GM21723 (cell line): Measurements from ENCODE around the gene TMEM183A.

Experiments
- ATAC-seq: cut with Tn5 transposase; IDR thresholded peaks from one replicate; pipeline ENCODE4 v1.9.1; 2021; ENCODE audit warnings: mild to moderate bottlenecking, moderate library complexity; ENCODE audit not compliant: unreplicated experiment

Gene TMEM183A

GRCh38 chr1:203044546-203045250, 37.5 kb downstream of the TMEM183A start:
- no peak for ATAC-seq

DNA sequence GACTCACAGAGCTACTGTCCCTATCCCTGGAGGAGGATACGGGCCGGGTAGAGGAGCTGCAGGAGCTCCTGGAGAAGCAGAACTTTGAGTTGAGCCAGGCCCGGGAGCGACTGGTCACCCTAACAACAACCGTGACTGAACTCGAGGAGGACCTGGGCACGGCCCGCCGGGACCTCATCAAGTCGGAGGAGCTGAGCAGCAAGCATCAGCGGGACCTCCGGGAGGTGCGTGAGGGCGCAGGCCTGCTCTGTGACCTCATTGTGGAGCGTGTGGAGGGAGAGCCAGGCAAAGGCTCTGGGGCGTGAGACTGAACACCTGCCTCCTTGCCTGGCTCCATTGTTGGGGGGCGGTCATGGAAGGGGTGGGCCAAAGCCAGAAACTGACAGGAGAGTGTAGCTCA, 38.2 kb downstream of the TMEM183A start:
- ATAC-seq: no peak

DNA sequence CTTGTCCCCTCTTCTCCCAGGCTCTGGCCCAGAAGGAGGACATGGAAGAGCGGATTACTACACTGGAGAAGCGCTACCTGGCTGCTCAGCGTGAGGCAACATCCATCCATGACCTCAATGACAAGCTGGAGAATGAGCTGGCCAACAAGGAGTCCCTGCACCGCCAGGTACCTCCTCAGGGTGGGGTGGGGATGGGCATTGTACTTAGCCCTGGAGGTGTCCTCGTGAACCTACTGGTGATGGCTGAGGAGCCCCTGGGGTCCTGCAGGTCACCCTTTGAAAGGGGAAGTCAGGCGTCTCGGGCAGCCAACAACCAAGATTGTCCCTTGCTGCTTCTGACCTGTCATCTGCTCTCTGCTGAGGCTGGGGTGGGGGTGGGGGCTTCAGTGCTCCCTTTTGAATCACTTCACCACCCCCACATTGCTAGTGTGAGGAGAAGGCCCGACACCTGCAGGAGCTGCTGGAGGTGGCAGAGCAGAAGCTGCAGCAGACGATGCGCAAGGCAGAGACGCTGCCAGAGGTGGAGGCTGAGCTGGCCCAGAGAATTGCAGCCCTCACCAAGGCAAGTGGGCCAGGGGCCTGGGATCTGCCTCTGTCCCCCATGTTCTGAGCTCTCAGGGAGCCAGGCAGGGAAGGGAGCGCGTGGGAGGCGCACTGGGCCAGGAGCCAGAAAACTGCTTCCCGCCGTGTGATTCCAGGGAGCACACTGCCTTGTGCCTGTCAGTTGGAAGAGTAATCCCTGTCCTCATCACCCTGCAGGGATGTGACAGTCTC, 38.8 kb downstream of the TMEM183A start:
- ATAC-seq: no peak

DNA sequence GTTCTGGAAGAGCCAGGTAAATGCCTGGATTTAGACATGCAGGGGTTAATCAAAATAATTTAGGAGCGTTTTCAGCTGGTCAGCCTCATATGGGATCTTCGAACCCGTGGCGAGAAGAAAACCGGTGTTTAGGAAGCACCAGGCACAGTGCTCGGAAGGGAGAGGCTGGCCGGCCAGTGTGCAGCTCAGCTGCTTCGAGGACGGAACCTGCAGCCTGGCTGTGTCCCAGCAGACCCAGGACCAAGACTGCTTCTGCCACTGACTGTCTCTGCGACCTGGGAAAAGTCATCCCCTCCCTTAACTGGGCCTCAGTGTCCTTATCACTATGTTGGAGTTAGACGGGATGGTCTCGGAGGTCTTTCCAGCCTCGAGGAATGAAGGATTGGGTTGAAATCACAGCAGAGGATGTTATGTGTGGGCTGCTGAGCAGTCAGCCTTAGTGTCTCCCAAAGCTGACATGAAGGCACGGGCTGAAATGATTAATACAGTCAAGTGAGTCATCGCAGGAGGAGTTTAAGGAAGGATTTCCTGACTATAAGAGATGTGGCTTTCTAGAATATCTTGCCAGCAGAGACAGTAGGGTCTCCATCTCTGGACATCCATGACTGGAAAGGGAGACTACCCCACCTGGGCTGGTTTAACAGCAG, 39.9 kb downstream of the TMEM183A start:
- ATAC-seq: no peak

- ATAC-seq: no peak
These were observed 40.9 kb downstream of the TMEM183A start for GRCh38 chr1:203048086-203048485.

DNA sequence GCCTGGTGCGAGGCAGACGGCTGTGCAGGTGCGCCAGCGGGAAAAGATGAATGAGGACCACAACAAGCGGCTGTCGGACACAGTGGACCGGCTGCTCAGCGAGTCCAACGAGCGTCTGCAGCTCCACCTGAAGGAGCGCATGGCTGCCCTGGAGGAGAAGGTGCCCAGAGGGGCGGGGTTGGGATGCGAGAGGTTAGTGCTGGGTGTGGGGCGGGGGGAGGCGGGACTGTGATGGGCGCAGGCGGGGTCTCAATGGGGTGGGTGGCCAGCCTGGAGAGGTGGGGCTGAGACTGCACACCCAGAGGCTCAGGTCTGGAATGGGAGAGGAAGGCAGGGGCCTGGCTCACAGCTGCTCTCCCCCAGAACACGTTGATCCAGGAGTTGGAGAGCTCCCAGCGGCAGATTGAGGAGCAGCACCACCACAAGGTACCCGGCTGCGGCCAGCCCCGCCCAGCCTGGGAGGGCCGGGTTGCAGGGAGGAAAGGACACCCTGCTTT, 41.4 kb downstream of the TMEM183A start:
- ATAC-seq: no peak

DNA sequence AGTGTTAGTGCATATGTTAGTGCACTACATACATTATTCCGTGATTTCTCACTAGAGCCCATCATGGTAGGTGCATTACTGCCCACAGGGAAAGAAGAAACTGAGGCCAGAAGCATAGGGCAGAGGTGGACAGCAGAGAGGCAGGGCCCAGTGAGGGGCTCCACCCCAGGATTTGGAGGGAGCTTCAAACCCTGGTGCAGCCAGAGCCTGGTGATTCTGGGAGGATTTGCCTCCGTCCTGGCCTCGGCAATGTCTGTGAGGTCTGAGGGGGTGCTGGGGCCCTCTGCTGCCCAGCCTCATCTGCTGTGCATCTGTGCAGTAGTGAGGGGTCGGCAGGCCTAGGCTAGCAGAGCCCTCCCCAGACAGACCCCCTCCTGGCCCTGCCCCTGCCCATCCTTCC, 41.9 kb downstream of the TMEM183A start:
- ATAC-seq: no peak

DNA sequence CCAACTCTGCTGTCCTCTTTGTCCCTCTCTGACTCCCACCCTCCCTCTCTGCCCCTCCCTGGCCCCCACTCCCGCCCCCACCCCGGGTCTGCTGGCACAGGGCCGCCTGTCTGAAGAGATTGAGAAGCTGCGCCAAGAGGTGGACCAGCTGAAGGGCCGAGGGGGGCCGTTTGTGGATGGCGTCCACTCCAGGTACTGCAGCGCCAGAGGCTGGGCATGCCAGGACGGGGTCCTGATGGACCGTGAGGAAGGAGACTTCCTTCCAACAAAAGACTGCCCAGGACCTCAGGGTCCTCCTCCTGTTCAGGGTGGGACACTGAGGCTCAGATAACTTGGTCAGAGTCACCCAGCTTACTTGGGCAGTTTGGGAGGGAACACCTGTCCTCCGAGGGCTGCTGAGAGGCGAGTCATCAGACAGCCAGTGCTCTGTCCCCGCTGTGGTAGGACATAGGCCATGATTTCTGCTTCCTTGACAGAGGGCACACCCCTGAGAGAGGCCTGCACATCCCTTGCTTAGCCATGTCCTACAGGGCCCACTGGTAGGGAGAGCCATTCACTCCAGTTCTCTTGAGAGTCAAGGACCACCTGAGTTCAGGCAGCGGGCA, 42.5 kb downstream of the TMEM183A start:
- ATAC-seq: no peak

DNA sequence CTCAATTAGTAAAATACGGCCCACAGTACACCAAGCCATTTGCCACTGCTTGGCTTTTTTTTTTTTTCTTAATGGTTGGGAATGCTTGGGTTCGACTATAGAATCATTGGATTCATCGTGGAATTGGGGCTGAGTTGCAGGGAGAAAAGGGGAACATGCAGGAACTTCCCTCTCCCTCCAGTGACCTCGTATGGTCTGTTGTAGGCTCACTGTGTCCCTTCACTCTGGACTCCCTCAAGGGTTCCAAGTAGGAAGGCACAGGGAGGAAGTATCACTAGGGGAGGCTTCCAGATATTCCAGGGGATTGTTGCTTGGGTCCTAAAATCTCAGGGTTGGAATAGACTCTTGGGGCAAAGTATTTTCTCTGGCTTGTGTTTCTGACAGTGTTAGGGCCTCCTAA, 43.7 kb downstream of the TMEM183A start:
- no peak for ATAC-seq

- ATAC-seq: no peak
These were observed 44.7 kb downstream of the TMEM183A start for GRCh38 chr1:203051841-203052324.

GRCh38 chr1:203052601-203053000, 45.4 kb downstream of the TMEM183A start:
- no peak for ATAC-seq

GRCh38 chr1:203054184-203054583, 47.0 kb downstream of the TMEM183A start:
- ATAC-seq: no peak

- ATAC-seq: no peak
These were observed 47.5 kb downstream of the TMEM183A start for GRCh38 chr1:203054642-203055041.

DNA sequence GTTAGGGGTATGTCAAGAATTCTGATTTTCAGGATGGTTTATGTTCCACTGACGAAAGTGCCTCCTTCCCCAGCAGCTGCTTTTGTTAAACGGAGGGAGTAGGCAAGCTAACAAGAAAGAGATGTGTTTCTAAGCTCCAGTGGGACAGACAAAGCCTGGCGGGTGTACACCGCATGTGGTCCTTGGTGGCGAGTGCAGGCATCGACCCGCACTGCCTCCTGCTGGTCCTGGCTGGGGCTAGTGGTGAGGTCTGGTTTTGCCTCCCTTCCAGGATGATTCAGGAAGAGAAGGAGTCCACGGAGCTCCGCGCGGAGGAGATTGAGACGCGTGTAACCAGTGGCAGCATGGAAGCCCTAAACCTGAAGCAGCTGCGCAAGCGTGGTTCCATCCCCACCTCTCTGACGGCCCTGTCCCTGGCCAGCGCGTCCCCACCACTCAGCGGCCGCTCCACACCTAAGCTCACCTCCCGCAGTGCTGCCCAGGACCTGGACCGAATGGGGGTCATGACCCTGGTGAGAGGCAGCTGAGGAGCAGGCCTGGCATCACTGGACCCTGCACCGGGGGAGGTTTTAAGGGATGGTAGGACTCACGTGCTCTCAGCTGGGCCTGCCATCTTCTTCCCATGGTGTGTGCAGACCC, 48.1 kb downstream of the TMEM183A start:
- ATAC-seq: no peak

DNA sequence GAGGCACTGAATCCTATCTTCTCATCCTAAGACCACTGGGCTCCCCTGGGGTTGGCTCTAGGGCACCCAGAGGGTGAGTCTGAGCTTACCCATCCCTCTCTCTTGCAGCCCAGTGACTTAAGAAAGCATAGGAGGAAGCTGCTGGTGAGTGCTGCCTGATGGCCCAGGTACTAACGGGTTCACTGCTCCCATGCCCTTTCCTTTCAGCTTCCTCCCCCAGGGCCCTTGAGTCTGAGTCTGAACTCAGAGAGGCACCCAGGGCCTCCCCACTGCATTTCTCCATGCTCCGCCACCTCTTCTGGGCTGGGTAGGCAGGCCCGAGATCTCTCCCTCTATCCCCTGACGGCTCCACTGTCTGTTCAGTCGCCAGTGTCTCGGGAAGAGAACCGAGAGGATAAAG, 48.8 kb downstream of the TMEM183A start:
- ATAC-seq: no peak

- ATAC-seq: no peak
These were observed 49.3 kb downstream of the TMEM183A start for GRCh38 chr1:203056516-203056915.

GRCh38 chr1:203057911-203058675, 50.9 kb downstream of the TMEM183A start:
- no peak for ATAC-seq

DNA sequence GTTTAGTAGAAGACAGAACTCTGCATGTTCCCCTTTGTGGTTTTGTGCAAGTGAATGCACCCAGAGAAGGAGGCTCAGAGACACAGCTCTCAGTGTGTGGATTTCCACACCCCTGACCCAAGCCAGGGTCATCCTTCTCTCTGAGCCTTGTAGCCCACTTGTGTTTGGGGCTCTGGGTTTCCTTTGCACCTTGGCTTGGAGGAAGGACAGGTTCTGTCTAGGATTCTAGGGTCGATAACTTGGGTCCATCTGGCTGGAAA, 51.4 kb downstream of the TMEM183A start:
- ATAC-seq: no peak

- no peak for ATAC-seq
These were observed 52.3 kb downstream of the TMEM183A start for GRCh38 chr1:203059485-203059884.

DNA sequence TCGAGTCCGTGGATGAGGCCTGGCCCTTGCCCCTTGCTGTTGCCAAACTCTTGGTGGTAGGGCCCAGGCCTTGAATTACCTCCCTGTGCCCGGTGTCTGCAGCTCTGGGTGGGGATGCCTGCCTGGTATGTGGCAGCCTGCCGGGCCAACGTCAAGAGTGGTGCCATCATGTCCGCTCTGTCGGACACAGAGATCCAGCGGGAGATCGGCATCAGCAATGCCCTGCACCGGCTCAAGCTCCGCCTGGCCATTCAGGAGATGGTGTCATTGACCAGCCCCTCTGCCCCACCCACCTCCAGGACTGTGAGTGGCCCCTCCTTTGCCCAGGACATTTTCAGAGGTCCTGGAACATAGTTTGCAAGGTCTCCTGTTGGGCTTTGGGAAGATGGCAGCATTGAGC, 52.9 kb downstream of the TMEM183A start:
- no peak for ATAC-seq
